Osteocyte (in vitro differentiated cells): ENCODE measurements around the gene SLC6A11. TPM values are rescaled to one million over a fixed set of nuclear protein-coding genes. Genes with fewer than 3 reads are reported as not detected.

Experiments used
- DNase-seq: peaks from one replicate; pipeline ENCODE4 v3.0.0; 2021; ENCODE audit warnings: mixed read lengths; ENCODE audit not compliant: unreplicated experiment; ENCODE audit errors: extremely low spot score
- H3K27ac Mint-ChIP-seq: one replicate; pipeline ENCODE4 v1.8.0; 2021; ENCODE audit warnings: mild to moderate bottlenecking, mixed read lengths; ENCODE audit not compliant: unreplicated experiment
- H3K27me3 Mint-ChIP-seq: one replicate; pipeline ENCODE4 v1.8.0; 2021; ENCODE audit warnings: mixed read lengths; ENCODE audit not compliant: unreplicated experiment
- H3K36me3 Mint-ChIP-seq: one replicate; pipeline ENCODE4 v1.8.0; 2021; ENCODE audit warnings: mixed read lengths; ENCODE audit not compliant: unreplicated experiment
- H3K4me1 Mint-ChIP-seq: one replicate; pipeline ENCODE4 v1.8.0; 2021; ENCODE audit warnings: mixed read lengths; ENCODE audit not compliant: unreplicated experiment
- H3K4me3 Mint-ChIP-seq: one replicate; pipeline ENCODE4 v1.8.0; 2021; ENCODE audit warnings: mild to moderate bottlenecking, moderate library complexity, mixed read lengths; ENCODE audit not compliant: unreplicated experiment
- H3K9me3 Mint-ChIP-seq: one replicate; pipeline ENCODE4 v1.8.0; 2021; ENCODE audit warnings: mixed read lengths; ENCODE audit not compliant: unreplicated experiment
- CTCF ChIP-seq: fragments of 200-600 bp; sonication (generic); IDR thresholded peaks from 2 replicates; pipeline ENCODE4 v1.5.0; 2021; ENCODE audit warnings: antibody characterized with exemption, mild to moderate bottlenecking, moderate library complexity
- total RNA-seq: library from RNA; stranded (reverse); gene quantifications from 2 replicates; pipeline ENCODE4 v1.2.1, GENCODE V29; 2021

The SLC6A11 gene
- total RNA-seq, 1 donor from 2014 or later = not detected

- Mint-ChIP-seq H3K4me3 (no peak overlapping the region), H3K9me3 (peaks cover 6% of the 10 kb centered on the region), H3K27me3 (peaks cover 26% of the 10 kb centered on the region), H3K27ac (no peak overlapping the region), H3K4me1 (peaks cover 54% of the 10 kb centered on the region), H3K36me3 (peaks cover 3% of the 10 kb centered on the region)
- no peak for TF ChIP-seq CTCF
- no peak for DNase-seq
Measured at GRCh38 chr3:10978956-10979355, 162.9 kb downstream of the SLC6A11 start.

- Mint-ChIP-seq H3K9me3 (peaks cover 6% of the 10 kb centered on the region), H3K27me3 (peaks cover 26% of the 10 kb centered on the region), H3K4me1 (peaks cover 51% of the 10 kb centered on the region), H3K36me3 (peaks cover 3% of the 10 kb centered on the region), H3K4me3 (no peak overlapping the region), H3K27ac (no peak overlapping the region)
- DNase-seq = no peak
- TF ChIP-seq CTCF = no peak
Measured at GRCh38 chr3:10980312-10980711, 164.3 kb downstream of the SLC6A11 start.

- H3K36me3 Mint-ChIP-seq = peaks cover 3% of the 10 kb centered on the region
- H3K9me3 Mint-ChIP-seq = peaks cover 6% of the 10 kb centered on the region
- no peak overlapping the region for H3K27ac Mint-ChIP-seq
- TF ChIP-seq CTCF = no peak
- peaks cover 33% of the 10 kb centered on the region for H3K27me3 Mint-ChIP-seq
- no peak for DNase-seq
- H3K4me1 Mint-ChIP-seq = peaks cover 50% of the 10 kb centered on the region
- no peak overlapping the region for H3K4me3 Mint-ChIP-seq
Measured at GRCh38 chr3:10981031-10981430, 165.0 kb downstream of the SLC6A11 start.

GRCh38 chr3:10981961-10982360 lies 165.9 kb downstream of the SLC6A11 start:
- no peak for TF ChIP-seq CTCF
- H3K4me3 Mint-ChIP-seq = no peak overlapping the region
- peaks cover 6% of the 10 kb centered on the region for H3K9me3 Mint-ChIP-seq
- no peak overlapping the region for H3K27ac Mint-ChIP-seq
- peaks cover 44% of the 10 kb centered on the region for H3K4me1 Mint-ChIP-seq
- peaks cover 37% of the 10 kb centered on the region for H3K27me3 Mint-ChIP-seq
- peaks cover 3% of the 10 kb centered on the region for H3K36me3 Mint-ChIP-seq
- DNase-seq = no peak

- Mint-ChIP-seq H3K27ac (no peak overlapping the region), H3K27me3 (peaks cover 37% of the 10 kb centered on the region), H3K4me1 (peaks cover 36% of the 10 kb centered on the region), H3K9me3 (peaks cover 6% of the 10 kb centered on the region), H3K36me3 (peaks cover 3% of the 10 kb centered on the region), H3K4me3 (no peak overlapping the region)
- TF ChIP-seq CTCF = no peak
- no peak for DNase-seq
Measured at GRCh38 chr3:10982782-10983181, 166.8 kb downstream of the SLC6A11 start.
